ENCODE data around the gene C1orf167.

C1orf167 gene

DNA sequence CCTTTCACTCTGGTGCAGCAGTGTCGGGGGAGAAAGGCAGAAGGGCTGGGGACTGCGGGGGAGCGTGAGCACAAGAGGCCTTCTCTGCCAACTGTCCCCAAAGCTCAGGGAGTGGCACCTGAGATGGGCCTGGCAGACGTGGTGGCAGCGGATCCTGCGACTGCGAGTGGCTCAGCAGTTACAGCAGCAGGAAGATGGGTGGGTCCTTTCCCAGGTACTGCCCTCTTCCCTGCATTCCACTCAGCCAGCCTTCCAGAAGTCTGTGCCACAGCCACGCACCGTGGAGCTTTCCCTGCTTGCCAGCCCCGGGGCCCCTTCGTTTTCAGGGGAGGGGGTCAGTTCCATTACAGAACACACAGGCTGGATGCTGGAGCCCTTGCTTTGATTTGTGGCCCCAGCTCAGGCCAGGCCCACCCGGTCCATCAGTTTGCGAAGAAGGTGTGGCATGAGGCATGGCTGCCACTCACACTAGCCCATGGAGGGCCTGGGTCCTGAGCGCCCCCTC, 26.6 kb downstream of the C1orf167 start:
- no peak overlapping the region for H3K27ac ChIP-seq (ENCODE audit: low read depth, low read length, poor library complexity, severe bottlenecking)

DNA sequence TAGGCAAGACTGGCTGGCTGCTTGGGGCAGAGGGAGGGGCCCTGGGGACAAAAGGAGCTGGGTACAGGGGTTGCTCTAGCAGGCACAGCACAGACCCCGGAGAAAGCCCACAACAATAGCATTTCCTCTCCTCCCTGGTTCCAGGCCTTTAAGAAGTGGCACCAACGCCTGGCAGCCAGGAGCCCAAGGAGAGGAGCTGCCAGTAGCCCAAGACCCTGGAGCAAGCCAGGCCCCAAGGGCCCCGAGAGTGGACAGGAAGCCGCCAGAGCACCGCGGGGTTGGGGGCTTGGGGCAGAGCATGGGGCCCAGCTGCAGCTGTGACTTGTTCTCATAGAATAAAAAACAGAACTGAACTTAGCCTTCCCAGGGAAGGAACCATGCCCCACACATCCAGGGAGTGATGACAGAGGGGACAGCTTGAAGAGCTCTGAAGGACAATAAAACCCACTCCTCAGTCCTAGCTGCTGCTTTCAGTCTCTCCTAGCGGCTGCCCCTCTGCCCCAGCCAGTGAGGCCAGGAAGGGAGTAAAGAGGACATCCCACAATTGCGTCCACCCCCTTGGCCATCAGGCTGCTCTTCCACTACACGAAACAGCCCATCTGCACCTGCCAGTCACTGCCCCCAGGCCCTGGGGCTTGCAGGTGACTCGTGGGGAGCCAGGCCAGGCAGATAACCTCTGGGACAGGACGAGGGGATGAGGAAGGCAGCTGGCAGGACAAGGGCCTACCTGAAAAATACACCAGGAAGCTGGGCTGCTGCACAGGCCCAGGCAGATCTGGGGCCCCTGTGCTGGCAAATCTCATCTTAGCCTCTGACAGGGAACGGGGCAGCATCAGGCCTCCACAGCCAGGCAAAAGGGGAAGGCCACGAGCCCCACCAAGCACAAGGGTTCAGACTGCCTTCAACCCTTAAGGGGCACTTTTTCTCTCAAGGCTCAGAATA, 27.4 kb downstream of the C1orf167 start:
- no peak overlapping the region for H2AFZ ChIP-seq (ENCODE audit: low read length)
- no peak for TF ChIP-seq EZH2 (IDR thresholded peaks at IDR 0.05; ENCODE audit: borderline replicate concordance, low read length)
- TF ChIP-seq, protein P1, sequence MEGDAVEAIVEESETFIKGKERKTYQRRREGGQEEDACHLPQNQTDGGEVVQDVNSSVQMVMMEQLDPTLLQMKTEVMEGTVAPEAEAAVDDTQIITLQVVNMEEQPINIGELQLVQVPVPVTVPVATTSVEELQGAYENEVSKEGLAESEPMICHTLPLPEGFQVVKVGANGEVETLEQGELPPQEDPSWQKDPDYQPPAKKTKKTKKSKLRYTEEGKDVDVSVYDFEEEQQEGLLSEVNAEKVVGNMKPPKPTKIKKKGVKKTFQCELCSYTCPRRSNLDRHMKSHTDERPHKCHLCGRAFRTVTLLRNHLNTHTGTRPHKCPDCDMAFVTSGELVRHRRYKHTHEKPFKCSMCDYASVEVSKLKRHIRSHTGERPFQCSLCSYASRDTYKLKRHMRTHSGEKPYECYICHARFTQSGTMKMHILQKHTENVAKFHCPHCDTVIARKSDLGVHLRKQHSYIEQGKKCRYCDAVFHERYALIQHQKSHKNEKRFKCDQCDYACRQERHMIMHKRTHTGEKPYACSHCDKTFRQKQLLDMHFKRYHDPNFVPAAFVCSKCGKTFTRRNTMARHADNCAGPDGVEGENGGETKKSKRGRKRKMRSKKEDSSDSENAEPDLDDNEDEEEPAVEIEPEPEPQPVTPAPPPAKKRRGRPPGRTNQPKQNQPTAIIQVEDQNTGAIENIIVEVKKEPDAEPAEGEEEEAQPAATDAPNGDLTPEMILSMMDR (IDR thresholded peaks at IDR 0.05; ENCODE audit: low read length) = no peak
- H3F3A ChIP-seq (ENCODE audit: insufficient read depth, low read length) = no peaks in the 10 kb centered on the region
- no peaks in the 10 kb centered on the region for H3K9me2 ChIP-seq (ENCODE audit: low read depth, low read length)
- H3K36me3 ChIP-seq (ENCODE audit: insufficient read depth, low read length) = peaks cover 18% of the 10 kb centered on the region
- no peaks in the 10 kb centered on the region for H3K79me2 ChIP-seq (ENCODE audit: insufficient read depth, low read length)
- H3K4me3 ChIP-seq (ENCODE audit: low read depth, low read length, poor library complexity, severe bottlenecking) = no peak overlapping the region
- no peaks in the 10 kb centered on the region for H3K9me3 ChIP-seq (ENCODE audit: low read length)
- no peak overlapping the region for H3K27ac ChIP-seq (ENCODE audit: low read depth, low read length, poor library complexity, severe bottlenecking)
- H4K20me1 ChIP-seq (ENCODE audit: insufficient read depth, low read length) = no peaks in the 10 kb centered on the region
- no peaks in the 10 kb centered on the region for H3K27me3 ChIP-seq (ENCODE audit: insufficient read depth, low read length)
- H3K9ac ChIP-seq (ENCODE audit: low read length) = no peak overlapping the region
- peaks cover 16% of the 10 kb centered on the region for H3K4me1 ChIP-seq (ENCODE audit: insufficient read depth, low read length, severe bottlenecking)
- H3K4me2 ChIP-seq (ENCODE audit: low read length) = no peak overlapping the region

More for the DNA sequence above, 26.6 kb downstream of the C1orf167 start:
- Histone ChIP-seq H3K9me2 (ENCODE audit: low read depth, low read length) (no peaks in the 10 kb centered on the region), H3K4me2 (ENCODE audit: low read length) (no peak overlapping the region), H3K36me3 (ENCODE audit: insufficient read depth, low read length) (peaks cover 10% of the 10 kb centered on the region), H3K4me1 (ENCODE audit: insufficient read depth, low read length, severe bottlenecking) (peaks cover 24% of the 10 kb centered on the region), H2AFZ (ENCODE audit: low read length) (no peak overlapping the region), H3F3A (ENCODE audit: insufficient read depth, low read length) (no peaks in the 10 kb centered on the region), H3K9ac (ENCODE audit: low read length) (no peak overlapping the region), H4K20me1 (ENCODE audit: insufficient read depth, low read length) (no peaks in the 10 kb centered on the region), H3K79me2 (ENCODE audit: insufficient read depth, low read length) (no peaks in the 10 kb centered on the region), H3K9me3 (ENCODE audit: low read length) (no peaks in the 10 kb centered on the region), H3K4me3 (ENCODE audit: low read depth, low read length, poor library complexity, severe bottlenecking) (no peak overlapping the region), H3K27me3 (ENCODE audit: insufficient read depth, low read length) (no peaks in the 10 kb centered on the region)
- TF ChIP-seq, protein P1 (IDR thresholded peaks at IDR 0.05; ENCODE audit: low read length) = no peak
- TF ChIP-seq EZH2 (IDR thresholded peaks at IDR 0.05; ENCODE audit: borderline replicate concordance, low read length) = no peak

DNA sequence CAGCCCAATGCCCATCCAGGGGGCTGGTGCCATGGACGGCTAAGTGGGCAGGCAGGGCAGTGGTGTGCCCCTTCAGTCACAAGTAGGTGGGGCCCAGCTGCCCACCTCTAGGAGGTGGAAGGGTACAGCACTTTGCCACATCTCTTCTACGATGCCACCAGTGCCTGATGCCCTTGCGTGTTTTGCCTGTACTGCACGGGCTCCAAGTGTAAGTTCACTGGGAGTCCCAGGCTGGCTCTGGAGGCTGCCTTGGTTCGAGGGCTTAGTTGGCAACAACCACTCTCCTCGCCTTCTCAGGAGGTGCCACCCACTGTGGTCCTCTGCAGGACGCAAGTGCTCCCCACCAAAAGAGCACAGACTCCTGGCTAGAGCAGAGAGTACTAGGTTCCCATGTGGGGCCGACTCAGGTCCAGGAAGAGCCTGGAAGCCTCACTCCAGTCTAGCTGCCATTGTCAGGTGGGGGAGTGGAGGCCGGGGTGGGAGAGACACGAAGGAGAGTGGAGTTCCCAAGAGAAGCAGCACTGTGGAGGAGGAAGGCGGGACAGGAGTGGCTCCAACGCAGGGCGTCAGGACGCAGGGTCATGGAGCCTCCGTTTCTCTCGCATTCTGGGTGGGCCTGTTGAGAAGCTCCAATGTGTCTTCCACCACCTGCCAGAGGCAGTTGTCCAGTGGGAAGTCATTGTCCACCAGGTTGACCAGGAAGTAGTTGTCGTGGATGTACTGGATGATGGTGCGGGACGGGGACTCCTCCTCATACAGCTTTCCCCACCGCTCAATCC, 28.3 kb downstream of the C1orf167 start:
- Histone ChIP-seq H2AFZ (ENCODE audit: low read length) (no peak overlapping the region), H3K9me2 (ENCODE audit: low read depth, low read length) (no peaks in the 10 kb centered on the region), H3K27ac (ENCODE audit: low read depth, low read length, poor library complexity, severe bottlenecking) (no peak overlapping the region), H3K4me2 (ENCODE audit: low read length) (no peak overlapping the region), H3K4me1 (ENCODE audit: insufficient read depth, low read length, severe bottlenecking) (peaks cover 9% of the 10 kb centered on the region), H3K27me3 (ENCODE audit: insufficient read depth, low read length) (no peaks in the 10 kb centered on the region), H3K79me2 (ENCODE audit: insufficient read depth, low read length) (no peaks in the 10 kb centered on the region), H3K9me3 (ENCODE audit: low read length) (no peaks in the 10 kb centered on the region), H3K4me3 (ENCODE audit: low read depth, low read length, poor library complexity, severe bottlenecking) (no peak overlapping the region), H3F3A (ENCODE audit: insufficient read depth, low read length) (no peaks in the 10 kb centered on the region), H4K20me1 (ENCODE audit: insufficient read depth, low read length) (no peaks in the 10 kb centered on the region), H3K9ac (ENCODE audit: low read length) (no peak overlapping the region), H3K36me3 (ENCODE audit: insufficient read depth, low read length) (peaks cover 27% of the 10 kb centered on the region)
- TF ChIP-seq EZH2 (IDR thresholded peaks at IDR 0.05; ENCODE audit: borderline replicate concordance, low read length) = no peak
- TF ChIP-seq, protein P1 (IDR thresholded peaks at IDR 0.05; ENCODE audit: low read length) = no peak
